HG03378 (cell line): ENCODE data around the gene PPIB.
"Not testable (repeated sequence)": the region's sequence is repeated elsewhere in the genome, so short reads cannot be mapped to it uniquely, and the experiment has no call there.

ENCODE experiments used
- ATAC-seq: cut with Tn5 transposase; IDR thresholded peaks from one replicate; pipeline ENCODE4 v1.9.1; 2021; ENCODE audit warnings: mild to moderate bottlenecking, moderate library complexity; ENCODE audit not compliant: unreplicated experiment

The PPIB gene

DNA sequence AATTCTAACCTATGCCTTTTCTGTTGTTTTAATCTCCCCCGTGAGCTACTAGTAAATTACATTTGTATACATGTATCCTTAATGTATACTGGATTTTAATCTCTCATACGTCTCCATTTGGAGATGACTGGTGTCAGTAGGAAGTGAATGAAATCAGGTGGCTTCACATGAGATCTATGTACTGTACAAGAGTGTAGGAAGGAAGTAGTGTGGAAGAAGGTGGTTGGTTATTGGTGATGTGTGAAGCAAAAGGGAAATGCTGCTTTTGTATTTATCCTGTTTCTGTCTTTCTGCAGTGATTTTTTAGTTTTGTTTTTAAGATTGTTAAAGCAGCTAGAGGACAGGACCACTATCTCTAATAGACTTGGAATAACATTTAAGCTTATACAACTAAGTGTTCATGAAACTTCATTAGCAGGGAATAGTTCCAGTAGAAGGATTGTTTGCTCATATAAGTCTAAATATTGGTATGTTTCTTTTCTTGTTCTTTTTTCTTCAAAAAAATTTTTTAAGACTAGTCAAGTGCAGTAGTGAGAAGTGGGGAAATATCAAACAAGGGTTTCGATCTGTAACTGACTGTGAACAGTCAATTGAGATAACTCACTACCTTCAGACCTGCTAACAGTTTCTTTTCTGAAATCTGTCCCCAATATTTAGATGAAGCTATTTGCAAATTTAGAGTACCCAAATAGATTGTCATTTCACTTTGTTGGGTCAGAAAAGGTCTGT is 51.7 kb downstream of the PPIB start:
- ATAC-seq, result peak; percentile 42

DNA sequence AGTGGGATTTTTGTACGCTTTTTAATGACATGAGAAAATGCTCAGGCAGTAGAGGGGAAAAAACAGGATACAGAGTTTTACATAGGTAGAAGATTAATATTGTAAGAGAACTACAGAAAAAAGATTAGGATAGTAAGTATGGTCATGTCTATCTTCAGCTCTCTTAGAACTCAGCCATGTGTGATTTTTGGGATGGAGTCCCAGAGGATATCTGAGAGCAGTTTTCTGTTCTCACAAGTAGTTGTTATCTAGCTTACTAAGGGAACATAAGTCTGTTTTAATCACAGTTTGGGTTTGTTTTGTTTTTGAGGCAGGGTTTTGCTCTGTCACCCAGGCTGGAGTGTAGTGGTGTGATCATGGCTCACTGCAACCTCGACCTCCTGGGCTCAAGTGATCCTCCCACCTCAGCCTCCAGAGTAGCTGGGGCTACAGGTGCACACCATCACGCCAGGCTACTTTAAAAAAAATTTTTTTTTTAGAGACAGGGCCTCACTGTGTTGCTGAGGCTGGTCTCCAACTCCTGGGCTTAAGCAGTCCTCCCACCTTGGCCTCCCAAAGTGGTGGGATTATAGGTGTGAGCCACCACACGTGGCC is 52.6 kb downstream of the PPIB start:
- ATAC-seq, result not testable (repeated sequence)

DNA sequence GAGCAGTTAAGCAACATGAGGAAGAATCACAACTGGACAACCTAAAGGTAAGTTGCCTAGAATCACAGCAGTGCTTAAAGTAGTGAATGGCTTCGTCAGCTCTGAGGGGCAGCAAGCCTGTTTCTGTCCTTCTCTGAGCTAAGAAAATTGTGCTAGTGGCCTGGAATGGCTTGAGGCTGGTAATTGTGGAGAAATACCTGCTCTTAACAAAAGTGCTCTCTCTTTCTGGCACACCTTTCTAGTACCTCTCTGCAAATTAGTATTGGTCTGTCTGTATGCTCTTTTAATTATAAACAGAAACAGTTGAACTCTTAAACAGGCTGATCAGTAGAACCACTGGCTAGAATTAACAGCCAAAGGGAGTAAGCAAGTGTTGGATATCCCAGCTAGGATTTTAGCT is 55.5 kb downstream of the PPIB start:
- no peak for ATAC-seq
